C4-2B (cell line): ENCODE data around the gene CA10.

Experiments used
- CTCF ChIP-seq: fragments of 450-650 bp; conservative IDR thresholded peaks from 2 replicates; pipeline ENCODE4 v1.5.1; 2017; ENCODE audit warnings: mild to moderate bottlenecking
- ZFX ChIP-seq: fragments of 450-650 bp; IDR thresholded peaks from 2 replicates; pipeline ENCODE4 v1.6.1; 2017

- no peak for TF ChIP-seq CTCF
- no peak for TF ChIP-seq ZFX
These were observed 126.1 kb downstream of the CA10 start for GRCh38 chr17:52032454-52032853.
